Ishikawa (cell line): ENCODE data around the gene MCU.
A peak's percentile ranks its signal among the peaks of the same experiment; 100 is the strongest.

Source experiments
- CEBPB ChIP-seq: IDR thresholded peaks from 2 replicates; pipeline ENCODE4 v1.6.1; 2012
- CREB1 ChIP-seq: IDR thresholded peaks from 2 replicates; pipeline ENCODE4 v1.6.1; 2012; ENCODE audit warnings: low read depth
- EGR1 ChIP-seq: IDR thresholded peaks from 2 replicates; pipeline ENCODE4 v1.6.1; 2012
- EP300 ChIP-seq: IDR thresholded peaks from 2 replicates; pipeline ENCODE4 v1.6.1; 2012; ENCODE audit warnings: borderline replicate concordance
- FOXM1 ChIP-seq: IDR thresholded peaks from 2 replicates; pipeline ENCODE4 v1.6.1; 2012; ENCODE audit warnings: low read depth, borderline replicate concordance
- NFIC ChIP-seq: IDR thresholded peaks from 2 replicates; pipeline ENCODE4 v1.6.1; 2012
- RAD21 ChIP-seq: IDR thresholded peaks from 2 replicates; pipeline ENCODE4 v1.6.1; 2012; ENCODE audit warnings: low read depth
- TAF1 ChIP-seq: IDR thresholded peaks from 2 replicates; pipeline ENCODE4 v1.6.1; 2012; ENCODE audit warnings: low read depth, mild to moderate bottlenecking
- TCF12 ChIP-seq: IDR thresholded peaks from 2 replicates; pipeline ENCODE4 v1.6.1; 2012; ENCODE audit warnings: low read depth
- TEAD4 ChIP-seq: IDR thresholded peaks from 2 replicates; pipeline ENCODE4 v1.6.1; 2012
- YY1 ChIP-seq: IDR thresholded peaks from 2 replicates; pipeline ENCODE4 v1.6.1; 2012; ENCODE audit warnings: low read depth
- ZBTB7A ChIP-seq: IDR thresholded peaks from 2 replicates; pipeline ENCODE4 v1.6.1; 2012; ENCODE audit warnings: low read depth
- TF ChIP-seq, protein P1 (sequence below): IDR thresholded peaks from 2 replicates; pipeline ENCODE4 v1.6.1; 2012
- TF ChIP-seq, protein P2 (sequence below): IDR thresholded peaks from 2 replicates; pipeline ENCODE4 v1.6.1; 2012
- TF ChIP-seq, protein P3 (sequence below): IDR thresholded peaks from 2 replicates; pipeline ENCODE4 v1.6.1; 2012; ENCODE audit warnings: low read depth, mild to moderate bottlenecking

The MCU gene

DNA sequence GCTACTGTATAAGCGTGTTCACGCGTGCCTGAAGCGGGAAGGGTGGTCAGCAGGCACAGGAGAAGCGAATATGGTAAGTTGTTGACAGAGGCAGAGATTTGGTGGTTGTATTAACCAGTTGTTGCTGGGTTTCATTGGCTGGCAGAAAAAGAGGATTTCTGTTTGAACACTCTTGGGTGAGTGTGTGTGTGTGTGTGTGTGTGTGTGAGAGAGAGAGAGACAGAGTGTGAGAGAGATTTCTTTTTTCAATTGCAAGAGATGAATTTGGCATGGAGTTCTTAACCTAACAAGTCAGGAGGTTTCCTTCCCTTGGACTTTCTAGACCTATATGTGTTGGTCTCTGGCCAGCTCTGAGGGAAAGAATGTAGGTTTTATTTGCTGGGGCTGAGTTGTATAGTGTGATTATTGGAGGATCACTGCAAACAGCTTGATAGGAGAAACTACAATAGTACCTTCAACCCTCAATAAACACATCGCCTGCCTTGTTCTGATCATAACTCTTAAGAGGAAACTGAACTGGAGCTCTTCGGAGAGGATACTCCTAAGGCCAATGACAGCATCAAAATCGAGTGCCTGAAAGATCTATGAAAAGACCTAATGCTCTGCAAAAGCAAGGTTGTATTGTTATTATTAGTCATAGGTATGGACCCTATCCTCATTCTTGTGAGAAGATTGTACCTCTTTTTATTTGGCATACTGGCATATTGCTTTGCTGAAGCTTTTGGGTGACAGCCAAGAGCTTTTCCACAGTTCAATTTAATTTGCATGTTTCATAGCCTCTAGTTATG, 1.2 kb downstream of the MCU start:
- TF ChIP-seq, protein P1, sequence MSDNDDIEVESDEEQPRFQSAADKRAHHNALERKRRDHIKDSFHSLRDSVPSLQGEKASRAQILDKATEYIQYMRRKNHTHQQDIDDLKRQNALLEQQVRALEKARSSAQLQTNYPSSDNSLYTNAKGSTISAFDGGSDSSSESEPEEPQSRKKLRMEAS = no peak
- TF ChIP-seq NFIC (peak; percentile 4; the same call in 1 of the 2 replicates), TAF1 (no peak), TCF12 (no peak), EGR1 (no peak)

DNA sequence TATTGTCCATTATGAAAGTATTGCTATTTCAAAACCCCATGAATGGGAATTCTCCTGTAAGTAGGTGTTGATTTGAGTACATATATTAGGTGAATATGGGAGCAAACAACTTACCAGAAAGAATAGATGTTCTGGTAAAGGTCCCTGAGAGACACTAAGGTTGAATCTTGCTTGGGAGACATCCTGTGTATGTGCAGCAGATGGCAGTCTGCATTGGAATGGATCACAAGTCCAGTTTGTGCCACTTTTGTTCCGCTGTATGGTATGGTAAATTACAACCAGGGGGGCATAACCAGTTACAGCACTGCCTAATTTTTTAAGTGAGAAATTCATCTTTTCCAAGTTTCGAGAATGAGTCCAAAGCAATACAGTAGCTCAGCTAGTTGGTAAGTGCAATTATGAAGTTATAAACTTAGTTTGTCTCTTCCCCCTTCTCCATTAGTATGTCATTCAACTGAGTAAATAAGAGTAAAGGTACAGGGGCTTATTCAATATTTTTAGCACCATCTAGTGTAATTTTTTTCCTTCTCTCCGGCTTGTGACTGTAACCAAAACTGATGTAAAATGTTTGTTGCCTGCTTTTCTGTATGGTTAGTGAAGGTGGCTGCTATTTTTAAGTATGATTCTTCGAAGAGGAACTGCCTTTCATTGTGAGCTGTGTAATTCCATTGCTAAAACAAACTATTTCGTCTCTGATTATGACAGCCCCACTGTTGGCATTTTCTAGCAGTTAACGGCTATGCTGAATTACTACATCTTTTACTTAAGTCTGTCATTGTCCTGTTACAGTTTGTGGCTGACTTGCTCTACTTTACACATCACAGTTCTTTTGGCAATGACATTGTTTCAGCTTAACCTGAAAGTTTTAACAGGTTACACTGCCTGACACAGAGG, 2.8 kb downstream of the MCU start:
- peak; percentile 45; the same call in 1 of the 2 replicates for TF ChIP-seq RAD21
- no peak for TF ChIP-seq TAF1

DNA sequence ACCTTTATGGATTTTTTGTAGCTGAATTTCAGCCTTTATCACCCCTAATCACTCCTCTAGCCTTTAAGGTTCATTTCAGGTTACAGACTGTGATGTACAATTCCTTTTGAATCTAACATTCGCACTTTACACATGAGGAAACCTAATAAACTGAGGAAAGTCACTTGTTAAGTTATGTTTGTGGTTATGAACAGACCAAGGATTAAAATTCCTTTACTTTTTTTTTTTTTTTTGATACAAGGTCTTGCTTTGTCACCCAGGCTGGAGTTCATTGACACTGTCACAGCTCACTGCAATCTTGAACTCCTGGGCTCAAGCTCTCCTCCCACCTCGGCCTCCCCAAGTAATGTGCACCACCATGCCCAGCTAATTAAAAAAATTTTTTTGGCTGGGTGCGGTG, 3.6 kb downstream of the MCU start:
- peak; percentile 38; the same call in 1 of the 2 replicates for TF ChIP-seq TEAD4
- no peak for TF ChIP-seq CREB1
- TF ChIP-seq, protein P2, sequence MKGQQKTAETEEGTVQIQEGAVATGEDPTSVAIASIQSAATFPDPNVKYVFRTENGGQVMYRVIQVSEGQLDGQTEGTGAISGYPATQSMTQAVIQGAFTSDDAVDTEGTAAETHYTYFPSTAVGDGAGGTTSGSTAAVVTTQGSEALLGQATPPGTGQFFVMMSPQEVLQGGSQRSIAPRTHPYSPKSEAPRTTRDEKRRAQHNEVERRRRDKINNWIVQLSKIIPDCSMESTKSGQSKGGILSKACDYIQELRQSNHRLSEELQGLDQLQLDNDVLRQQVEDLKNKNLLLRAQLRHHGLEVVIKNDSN = no peak
- TF ChIP-seq, protein P1 = no peak
- no peak for TF ChIP-seq EP300
- TF ChIP-seq FOXM1 = no peak
- TF ChIP-seq EGR1 = no peak
- no peak for TF ChIP-seq TAF1

DNA sequence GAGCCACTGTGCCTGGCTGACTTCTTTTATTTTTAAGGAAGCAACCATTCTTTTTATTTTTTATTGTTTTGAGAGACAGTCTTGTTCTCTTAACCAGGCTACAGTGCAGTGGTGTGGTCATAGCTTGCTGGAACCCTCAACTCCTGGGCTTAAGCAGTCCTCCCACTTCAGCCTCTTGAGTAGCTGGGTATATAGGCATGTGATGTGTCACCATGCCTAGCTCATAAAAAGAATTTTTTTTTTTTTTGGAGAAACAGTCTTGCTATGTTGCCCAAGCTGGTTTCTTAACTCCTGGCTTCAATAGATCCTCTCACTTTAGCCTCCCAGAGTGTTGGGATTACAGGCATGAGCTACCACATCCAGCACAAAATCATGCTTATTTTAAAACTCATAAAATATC, 5.8 kb downstream of the MCU start:
- TF ChIP-seq TEAD4 (no peak), ZBTB7A (no peak), TCF12 (no peak), NFIC (no peak)

DNA sequence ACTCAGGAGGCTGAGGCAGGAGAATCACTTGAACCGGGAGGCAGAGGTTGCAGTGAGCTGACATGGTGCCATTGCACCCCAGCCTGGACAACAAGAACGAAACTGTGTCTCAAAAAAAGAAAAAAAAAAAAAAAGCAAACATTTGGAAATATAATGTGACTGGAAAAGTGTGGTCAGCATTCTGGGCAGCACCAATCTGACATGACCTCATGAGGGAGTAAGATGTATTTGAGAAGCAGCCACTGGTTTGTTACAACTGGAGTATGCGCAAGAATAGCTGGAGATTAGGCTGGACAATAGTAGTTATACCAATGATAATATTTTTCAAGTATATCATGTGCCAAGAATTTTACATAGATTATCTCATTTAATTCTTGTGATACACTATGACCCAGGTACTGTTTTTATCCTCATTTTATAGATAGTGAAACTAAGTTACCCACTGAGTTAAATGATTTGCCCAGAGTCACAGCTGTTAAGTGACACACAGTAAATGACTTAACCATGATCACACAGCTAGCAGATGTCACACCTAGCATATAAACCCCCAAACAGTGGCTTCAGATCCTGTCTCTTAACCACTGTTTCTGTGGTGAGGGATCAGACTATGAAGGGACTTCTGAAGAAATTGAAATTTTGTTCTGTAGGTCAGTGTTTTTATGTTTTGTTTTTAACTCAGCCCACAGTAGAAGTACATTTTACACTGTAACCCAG, 11.1 kb downstream of the MCU start:
- no peak for TF ChIP-seq TEAD4
- TF ChIP-seq, protein P3, sequence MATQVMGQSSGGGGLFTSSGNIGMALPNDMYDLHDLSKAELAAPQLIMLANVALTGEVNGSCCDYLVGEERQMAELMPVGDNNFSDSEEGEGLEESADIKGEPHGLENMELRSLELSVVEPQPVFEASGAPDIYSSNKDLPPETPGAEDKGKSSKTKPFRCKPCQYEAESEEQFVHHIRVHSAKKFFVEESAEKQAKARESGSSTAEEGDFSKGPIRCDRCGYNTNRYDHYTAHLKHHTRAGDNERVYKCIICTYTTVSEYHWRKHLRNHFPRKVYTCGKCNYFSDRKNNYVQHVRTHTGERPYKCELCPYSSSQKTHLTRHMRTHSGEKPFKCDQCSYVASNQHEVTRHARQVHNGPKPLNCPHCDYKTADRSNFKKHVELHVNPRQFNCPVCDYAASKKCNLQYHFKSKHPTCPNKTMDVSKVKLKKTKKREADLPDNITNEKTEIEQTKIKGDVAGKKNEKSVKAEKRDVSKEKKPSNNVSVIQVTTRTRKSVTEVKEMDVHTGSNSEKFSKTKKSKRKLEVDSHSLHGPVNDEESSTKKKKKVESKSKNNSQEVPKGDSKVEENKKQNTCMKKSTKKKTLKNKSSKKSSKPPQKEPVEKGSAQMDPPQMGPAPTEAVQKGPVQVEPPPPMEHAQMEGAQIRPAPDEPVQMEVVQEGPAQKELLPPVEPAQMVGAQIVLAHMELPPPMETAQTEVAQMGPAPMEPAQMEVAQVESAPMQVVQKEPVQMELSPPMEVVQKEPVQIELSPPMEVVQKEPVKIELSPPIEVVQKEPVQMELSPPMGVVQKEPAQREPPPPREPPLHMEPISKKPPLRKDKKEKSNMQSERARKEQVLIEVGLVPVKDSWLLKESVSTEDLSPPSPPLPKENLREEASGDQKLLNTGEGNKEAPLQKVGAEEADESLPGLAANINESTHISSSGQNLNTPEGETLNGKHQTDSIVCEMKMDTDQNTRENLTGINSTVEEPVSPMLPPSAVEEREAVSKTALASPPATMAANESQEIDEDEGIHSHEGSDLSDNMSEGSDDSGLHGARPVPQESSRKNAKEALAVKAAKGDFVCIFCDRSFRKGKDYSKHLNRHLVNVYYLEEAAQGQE = no peak
- no peak for TF ChIP-seq EP300
- TF ChIP-seq, protein P2 = no peak
- TF ChIP-seq NFIC = no peak
- no peak for TF ChIP-seq YY1
- TF ChIP-seq CEBPB = no peak
- no peak for TF ChIP-seq FOXM1
- no peak for TF ChIP-seq ZBTB7A
- TF ChIP-seq EGR1 = no peak
- TF ChIP-seq, protein P1 = no peak
- no peak for TF ChIP-seq TAF1
- no peak for TF ChIP-seq CREB1
- TF ChIP-seq TCF12 = no peak
- TF ChIP-seq RAD21 = no peak

DNA sequence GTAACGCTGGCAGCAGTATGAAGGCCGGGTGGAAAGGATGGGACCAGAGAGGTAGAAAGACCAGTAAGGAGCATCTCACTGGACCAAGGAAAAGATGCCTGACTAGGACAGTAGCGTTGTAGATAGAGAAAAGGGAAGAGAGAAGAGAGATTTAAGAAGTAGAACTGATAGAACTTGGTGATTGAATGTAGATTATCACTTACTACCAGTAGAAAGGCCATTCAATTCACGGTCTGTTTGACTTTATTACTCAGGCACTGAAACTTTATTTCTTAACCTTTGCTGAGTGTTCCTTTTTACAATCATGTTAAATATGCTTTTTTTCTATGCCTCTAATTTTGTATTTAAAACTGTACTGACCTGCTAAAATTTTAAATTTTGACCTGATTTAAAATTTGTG, 12.2 kb downstream of the MCU start:
- TF ChIP-seq FOXM1 (no peak), TCF12 (no peak), TEAD4 (no peak), RAD21 (no peak), NFIC (no peak), TAF1 (no peak), CREB1 (no peak), ZBTB7A (no peak), EGR1 (no peak), YY1 (no peak), CEBPB (no peak), EP300 (no peak)
- TF ChIP-seq, protein P2 = no peak
- TF ChIP-seq, protein P3 = no peak
- TF ChIP-seq, protein P1 = no peak
